ENCODE data around the gene ZNF311. TPM values are rescaled to one million over a fixed set of nuclear protein-coding genes. Genes with fewer than 3 reads are reported as not detected.
A peak's percentile ranks its signal among the peaks of the same experiment; 100 is the strongest.
"Not testable (repeated sequence)": the region's sequence is repeated elsewhere in the genome, so short reads cannot be mapped to it uniquely, and the experiment has no call there.

Gene ZNF311
- polyA plus RNA-seq, 1 experiment: 0.77 TPM

GRCh38 chr6:28978133-28978491, 27.0 kb downstream of the ZNF311 start:
- ChIA-PET CTCF (no interaction called here), POLR2A (no interaction called here)
- Histone ChIP-seq H3K27me3 (ENCODE audit: control insufficient read depth, insufficient read depth, low read length) (no peaks in the 10 kb centered on the region), H3K9me3 (ENCODE audit: control insufficient read depth, insufficient read depth, low read length) (peaks cover 5% of the 10 kb centered on the region; the same call in 1 of the 2 replicates), H3K4me3 (ENCODE audit: low read depth, low read length) (no peak overlapping the region), H3K27ac (ENCODE audit: low read depth, low read length) (no peak overlapping the region)
- no peak for DNase-seq (ENCODE audit: low read depth, low spot score)
- TF ChIP-seq CTCF (IDR thresholded peaks at IDR 0.05; ENCODE audit: low read depth, low read length): no peak

GRCh38 chr6:28977341-28978132, 27.6 kb downstream of the ZNF311 start:
- Histone ChIP-seq H3K27me3 (ENCODE audit: control insufficient read depth, insufficient read depth, low read length) (no peaks in the 10 kb centered on the region), H3K9me3 (ENCODE audit: control insufficient read depth, insufficient read depth, low read length) (peaks cover 5% of the 10 kb centered on the region; the same call in 1 of the 2 replicates), H3K27ac (ENCODE audit: low read depth, low read length) (no peak overlapping the region), H3K4me3 (ENCODE audit: low read depth, low read length) (peak overlapping the region; percentile 41; the same call in 1 of the 2 replicates)
- ChIA-PET POLR2A (no interaction called here), CTCF (interaction anchor here (1.0 kb wide), 1 partner anchor 39 kb away, joined by 3 read pairs; no protein-coding TSS in a partner anchor)
- no peak for TF ChIP-seq CTCF (IDR thresholded peaks at IDR 0.05; ENCODE audit: low read depth, low read length)
- no peak for DNase-seq (ENCODE audit: low read depth, low spot score)

GRCh38 chr6:28976677-28977076, 28.4 kb downstream of the ZNF311 start:
- POLR2A ChIA-PET: no interaction called here

GRCh38 chr6:28974505-28974904, 30.6 kb downstream of the ZNF311 start:
- Histone ChIP-seq H3K4me3 (ENCODE audit: low read depth, low read length) (no peak overlapping the region), H3K9me3 (ENCODE audit: control insufficient read depth, insufficient read depth, low read length) (peaks cover 9% of the 10 kb centered on the region), H3K27ac (ENCODE audit: low read depth, low read length) (no peak overlapping the region), H3K27me3 (ENCODE audit: control insufficient read depth, insufficient read depth, low read length) (no peaks in the 10 kb centered on the region)
- ChIA-PET CTCF (no interaction called here), POLR2A (no interaction called here)
- no peak for TF ChIP-seq CTCF (IDR thresholded peaks at IDR 0.05; ENCODE audit: low read depth, low read length)
- no peak for DNase-seq (ENCODE audit: low read depth, low spot score)

More at GRCh38 chr6:28976677-28977076, 28.4 kb downstream of the ZNF311 start:
- Histone ChIP-seq H3K27ac (ENCODE audit: low read depth, low read length) (no peak overlapping the region), H3K9me3 (ENCODE audit: control insufficient read depth, insufficient read depth, low read length) (peaks cover 5% of the 10 kb centered on the region; the same call in 1 of the 2 replicates), H3K27me3 (ENCODE audit: control insufficient read depth, insufficient read depth, low read length) (no peaks in the 10 kb centered on the region), H3K4me3 (ENCODE audit: low read depth, low read length) (no peak overlapping the region)
- TF ChIP-seq CTCF (IDR thresholded peaks at IDR 0.05; ENCODE audit: low read depth, low read length): no peak
- no peak for DNase-seq (ENCODE audit: low read depth, low spot score)
- CTCF ChIA-PET: interaction anchor here (0.5 to 1.0 kb wide), 2 partner anchors 40 to 263 kb away, joined by 3 read pairs; no protein-coding TSS in a partner anchor

- H3K4me3 ChIP-seq (ENCODE audit: low read depth, low read length); DNase-seq (ENCODE audit: low read depth, low spot score); H3K9me3 ChIP-seq (ENCODE audit: control insufficient read depth, insufficient read depth, low read length); POLR2A ChIA-PET; H3K27ac ChIP-seq (ENCODE audit: low read depth, low read length); H3K27me3 ChIP-seq (ENCODE audit: control insufficient read depth, insufficient read depth, low read length): not testable (repeated sequence)
- CTCF ChIA-PET: interaction anchor here (1.3 kb wide), 1 partner anchor 11 kb away, joined by 3 read pairs; no protein-coding TSS in a partner anchor
Measured at GRCh38 chr6:28970056-28970455, 35.1 kb downstream of the ZNF311 start.

All from AG04450 (cell line).